Mammary epithelial cell (primary cell): ENCODE data around the gene PKDCC.

Source experiments
- CTCF ChIP-seq, 2 donors: IDR thresholded peaks in 1 of 2; conservative IDR thresholded peaks in 1 of 2; 2 replicates each; pipeline ENCODE4 v1.5.1; 2011 to 2012; ENCODE audit warnings: inconsistent platforms in 2 of 2, low read length in 2 of 2, mild to moderate bottlenecking in 2 of 2, control low read depth in 1 of 2, low read depth in 1 of 2; ENCODE audit not compliant: insufficient read depth in 1 of 2; ENCODE audit errors: extremely low read depth in 1 of 2
- EZH2 ChIP-seq: IDR thresholded peaks from 2 replicates; pipeline ENCODE4 v1.6.1; 2012; ENCODE audit warnings: low read length, inconsistent platforms, borderline replicate concordance

GRCh38 chr2:42090216-42090615 is 42.4 kb downstream of the PKDCC start:
- TF ChIP-seq CTCF (conservative IDR thresholded peaks at IDR 0.05 in 1 of 2, IDR thresholded peaks at IDR 0.05 in 1 of 2; ENCODE audit: extremely low read depth in 1 of 2, insufficient read depth in 1 of 2, low read depth in 1 of 2, low read length in 2 of 2) (no peak), EZH2 (no peak)
